Left lung (tissue), 10 donors: ENCODE data around the gene TRAPPC4. TPM values are rescaled to one million over a fixed set of nuclear protein-coding genes. Genes with fewer than 3 reads are reported as not detected.
"Not testable (repeated sequence)": the region's sequence is repeated elsewhere in the genome, so short reads cannot be mapped to it uniquely, and the experiment has no call there.

Experiments used
- ATAC-seq: fragments of 200-7000 bp; cut with Tn5 transposase; one replicate; pipeline ENCODE4 v1.9.1; 2020; ENCODE audit warnings: moderate library complexity
- DNase-seq, 4 donors: peaks; one replicate each; pipeline ENCODE4 v3.0.0-alpha.2; 2013 to 2020
- H3K27ac ChIP-seq, 2 donors: fragments of 200-600 bp; sonication (generic) in 1 of 2; one replicate each; pipeline versions ENCODE4 v1.5.0 to v1.8.0; 2020 to 2021
- H3K27me3 ChIP-seq, 2 donors: fragments of 200-600 bp; sonication (generic) in 1 of 2; one replicate each; pipeline versions ENCODE4 v1.5.0 to v1.8.0; 2020 to 2021
- H3K36me3 ChIP-seq, 2 donors: fragments of 200-600 bp; sonication (generic) in 1 of 2; one replicate each; pipeline versions ENCODE4 v1.5.0 to v1.8.0; 2020 to 2021
- H3K4me1 ChIP-seq, 2 donors: fragments of 200-600 bp; one replicate each; pipeline ENCODE4 v1.8.0; 2021
- H3K4me3 ChIP-seq, 2 donors: fragments of 200-600 bp; sonication (generic) in 1 of 2; one replicate each; pipeline versions ENCODE4 v1.5.0 to v1.8.0; 2020 to 2021; ENCODE audit warnings: mild to moderate bottlenecking in 1 of 2
- H3K9me3 ChIP-seq, 2 donors: fragments of 200-600 bp; sonication (generic) in 1 of 2; one replicate each; pipeline versions ENCODE4 v1.5.0 to v1.8.0; 2020 to 2021
- intact Hi-C, 2 donors: fragments of 100-400 bp; cut with DNase I; formaldehyde crosslinking; loops; one replicate each; pipeline versions ENCODE4 v1.11.2 to v1.14.2; 2022
- polyA plus RNA-seq, 6 donors: library from polyadenylated mRNA; unstranded; fragments of 120-200 nt; gene quantifications; one replicate each; pipeline ENCODE4 v1.2.1, GENCODE V29; 2013; ENCODE audit not compliant: insufficient read length in 6 of 6
- total RNA-seq, 2 donors: library from RNA; stranded (reverse); fragmentation: NEBNext Ultra II Directional; extraction: Animal tissue kit (Norgen Biotek cat#: 25700); gene quantifications; one replicate each; pipeline ENCODE4 v1.2.1, GENCODE V29; 2021
- TF ChIP-seq, protein P1 (sequence below), 2 donors: fragments of 200-600 bp; sonication (generic) in 1 of 2; IDR thresholded peaks; one replicate each; pipeline versions ENCODE4 v1.5.0 to v1.8.0; 2021; ENCODE audit warnings: antibody characterized with exemption in 2 of 2
- donor health status: DM: no; HTN: yes; CAD: no.
- donor health status: DM: no; HTN: no; CAD: no.

Gene TRAPPC4
- total and polyA plus RNA-seq, 8 donors = 57.1 to 92.7 (median 76.1) TPM

DNA sequence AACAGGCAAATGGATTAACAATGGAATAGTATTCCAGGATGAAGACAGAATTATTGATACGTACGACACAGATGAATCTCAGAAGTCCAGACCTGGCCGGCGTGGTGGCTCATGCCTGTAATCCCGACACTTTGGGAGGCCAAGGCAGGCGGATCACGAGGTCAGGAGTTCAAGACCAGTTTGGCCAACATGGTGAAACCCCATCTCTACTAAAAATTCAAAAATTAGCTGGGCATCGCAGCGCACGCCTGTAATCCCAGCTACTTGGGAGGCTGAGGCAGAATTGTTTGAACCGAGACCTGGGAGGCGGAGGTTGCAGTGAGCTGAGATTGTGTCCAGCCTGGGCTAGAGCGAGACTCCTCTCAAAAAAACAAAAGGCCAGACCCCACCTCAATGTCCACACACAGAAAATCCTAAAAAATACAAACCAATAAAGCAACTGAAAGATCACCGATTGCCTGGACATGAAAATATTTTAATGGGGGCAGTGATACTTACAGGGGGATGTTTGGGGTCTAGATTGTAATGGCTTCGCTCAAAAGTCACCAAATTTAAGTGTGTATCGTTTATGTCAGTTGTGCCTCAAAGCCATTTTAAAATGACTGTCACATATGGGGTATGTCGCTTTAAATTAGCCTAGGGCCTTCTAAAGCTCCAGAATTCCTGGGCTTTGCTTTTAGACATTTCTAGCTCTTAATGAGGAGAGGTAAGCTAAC is 4.2 kb upstream of the TRAPPC4 start:
- ATAC-seq (no peak), DNase-seq (no peak)
- TF ChIP-seq, protein P1, sequence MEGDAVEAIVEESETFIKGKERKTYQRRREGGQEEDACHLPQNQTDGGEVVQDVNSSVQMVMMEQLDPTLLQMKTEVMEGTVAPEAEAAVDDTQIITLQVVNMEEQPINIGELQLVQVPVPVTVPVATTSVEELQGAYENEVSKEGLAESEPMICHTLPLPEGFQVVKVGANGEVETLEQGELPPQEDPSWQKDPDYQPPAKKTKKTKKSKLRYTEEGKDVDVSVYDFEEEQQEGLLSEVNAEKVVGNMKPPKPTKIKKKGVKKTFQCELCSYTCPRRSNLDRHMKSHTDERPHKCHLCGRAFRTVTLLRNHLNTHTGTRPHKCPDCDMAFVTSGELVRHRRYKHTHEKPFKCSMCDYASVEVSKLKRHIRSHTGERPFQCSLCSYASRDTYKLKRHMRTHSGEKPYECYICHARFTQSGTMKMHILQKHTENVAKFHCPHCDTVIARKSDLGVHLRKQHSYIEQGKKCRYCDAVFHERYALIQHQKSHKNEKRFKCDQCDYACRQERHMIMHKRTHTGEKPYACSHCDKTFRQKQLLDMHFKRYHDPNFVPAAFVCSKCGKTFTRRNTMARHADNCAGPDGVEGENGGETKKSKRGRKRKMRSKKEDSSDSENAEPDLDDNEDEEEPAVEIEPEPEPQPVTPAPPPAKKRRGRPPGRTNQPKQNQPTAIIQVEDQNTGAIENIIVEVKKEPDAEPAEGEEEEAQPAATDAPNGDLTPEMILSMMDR (IDR thresholded peaks at IDR 0.05) = no peak
- peaks cover 10 to 23% of the 10 kb centered on the region in 2 donors for H3K4me1 ChIP-seq
- intact Hi-C loops = no loop called here
- H3K36me3 ChIP-seq = peaks cover 4 to 76% of the 10 kb centered on the region in 2 donors
- no peaks in the 10 kb centered on the region for H3K27me3 ChIP-seq
- H3K9me3 ChIP-seq = no peaks in the 10 kb centered on the region
- H3K4me3 ChIP-seq = no peak overlapping the region
- H3K27ac ChIP-seq = no peak overlapping the region

GRCh38 chr11:119015054-119015611 is 3.4 kb upstream of the TRAPPC4 start:
- Histone ChIP-seq H3K27ac (no peak overlapping the region), H3K4me1 (peaks cover 16 to 31% of the 10 kb centered on the region in 2 donors), H3K27me3 (no peaks in the 10 kb centered on the region), H3K36me3 (peaks cover 4 to 69% of the 10 kb centered on the region in 2 donors), H3K4me3 (no peak overlapping the region), H3K9me3 (no peaks in the 10 kb centered on the region)
- no peak for ATAC-seq
- intact Hi-C loops = no loop called here
- TF ChIP-seq, protein P1 (IDR thresholded peaks at IDR 0.05) = no peak
- no peak for DNase-seq

DNA sequence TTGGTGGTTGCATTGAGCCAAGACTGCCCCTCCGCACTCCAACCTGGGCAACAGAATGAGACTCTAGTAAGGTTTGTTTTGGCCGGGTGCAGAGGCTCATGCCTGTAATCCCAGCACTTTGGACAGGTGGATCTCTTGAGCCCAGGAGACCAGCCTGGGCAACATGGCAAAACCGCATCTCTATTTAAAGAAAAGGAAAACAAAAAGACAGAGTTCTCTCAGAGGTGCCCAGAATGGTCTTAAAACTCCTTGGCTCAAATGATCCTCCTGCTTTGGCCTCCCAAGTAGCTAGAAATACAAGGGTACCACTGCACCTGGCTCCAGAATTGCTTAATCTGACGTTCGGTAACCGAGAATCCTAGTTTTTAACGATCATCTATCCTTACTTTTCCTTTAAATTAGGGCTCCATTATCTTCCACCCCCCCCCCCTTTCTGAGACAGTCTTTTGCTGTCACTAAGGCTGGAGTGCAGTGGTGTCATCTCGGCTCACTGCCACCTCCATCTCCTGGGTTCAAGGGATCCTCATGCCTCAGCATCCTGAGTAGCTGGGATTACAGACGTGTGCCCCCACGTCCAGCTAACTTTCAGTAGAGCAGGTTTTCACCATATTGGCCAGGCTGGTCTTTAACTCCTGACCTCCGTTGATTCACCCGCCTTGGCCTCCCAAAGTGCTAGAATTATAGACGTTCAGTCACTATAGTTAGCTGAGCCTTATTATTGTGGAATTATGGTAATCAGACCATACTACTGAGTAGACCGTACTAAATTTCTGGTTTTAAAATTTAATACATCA is 2.2 kb upstream of the TRAPPC4 start:
- DNase-seq (no peak), ATAC-seq (no peak)
- H3K4me1 ChIP-seq = peaks cover 18 to 44% of the 10 kb centered on the region in 2 donors
- H3K27ac ChIP-seq = no peak overlapping the region
- H3K27me3 ChIP-seq = no peaks in the 10 kb centered on the region
- H3K9me3 ChIP-seq = no peaks in the 10 kb centered on the region
- peaks cover 4 to 59% of the 10 kb centered on the region in 2 donors for H3K36me3 ChIP-seq
- TF ChIP-seq, protein P1 (IDR thresholded peaks at IDR 0.05) = no peak
- H3K4me3 ChIP-seq = peak overlapping the region in 1 of 2 donors; percentile 76
- intact Hi-C loops = no loop called here

DNA sequence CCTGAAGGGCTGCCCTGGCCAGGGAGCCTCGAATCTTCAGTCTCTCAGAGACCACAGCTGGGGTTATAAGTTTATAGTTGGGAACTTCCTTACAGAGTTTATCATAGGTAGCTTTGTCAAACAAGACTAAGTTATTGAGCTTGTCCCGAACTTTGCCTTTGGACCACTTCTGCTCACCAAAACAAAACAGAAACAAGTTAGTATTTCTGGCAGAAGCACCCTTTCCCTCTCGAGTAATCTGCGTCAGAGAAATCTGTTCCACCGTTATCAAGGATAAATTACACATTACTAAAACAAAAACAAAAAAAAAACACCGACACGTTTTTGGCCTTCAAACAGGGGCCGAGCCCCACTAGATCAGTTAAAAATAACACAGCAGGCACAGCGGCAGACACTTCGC is 1.2 kb upstream of the TRAPPC4 start:
- peaks cover 4 to 59% of the 10 kb centered on the region in 2 donors for H3K36me3 ChIP-seq

GRCh38 chr11:119019996-119020395 is 1.4 kb downstream of the TRAPPC4 start:
- Histone ChIP-seq H3K27ac (no peak overlapping the region), H3K9me3 (no peaks in the 10 kb centered on the region), H3K27me3 (no peaks in the 10 kb centered on the region), H3K4me1 (peaks cover 18 to 62% of the 10 kb centered on the region in 2 donors), H3K4me3 (peak overlapping the region; percentile 68 to 76), H3K36me3 (peaks cover 4 to 59% of the 10 kb centered on the region in 2 donors)
- ATAC-seq (no peak), DNase-seq (no peak)
- TF ChIP-seq, protein P1 (IDR thresholded peaks at IDR 0.05) = no peak
- intact Hi-C loops = no loop called here

More for the DNA sequence above, 1.2 kb upstream of the TRAPPC4 start:
- DNase-seq, ATAC-seq, H3K9me3 ChIP-seq, intact Hi-C loops, H3K27me3 ChIP-seq: not testable (repeated sequence)
- Histone ChIP-seq H3K4me1 (peaks cover 18 to 53% of the 10 kb centered on the region in 2 donors), H3K4me3 (peak overlapping the region; percentile 68 to 76), H3K27ac (peak overlapping the region in 1 of 2 donors; percentile 97)
